HG03558 (cell line): ENCODE data around the gene SRD5A1.
A peak's percentile ranks its signal among the peaks of the same experiment; 100 is the strongest.

ENCODE experiments used
- ATAC-seq: cut with Tn5 transposase; IDR thresholded peaks from one replicate; pipeline ENCODE4 v1.9.1; 2021; ENCODE audit warnings: moderate number of reproducible peaks; ENCODE audit not compliant: unreplicated experiment; ENCODE audit errors: extremely low read depth

SRD5A1 gene, protein sequence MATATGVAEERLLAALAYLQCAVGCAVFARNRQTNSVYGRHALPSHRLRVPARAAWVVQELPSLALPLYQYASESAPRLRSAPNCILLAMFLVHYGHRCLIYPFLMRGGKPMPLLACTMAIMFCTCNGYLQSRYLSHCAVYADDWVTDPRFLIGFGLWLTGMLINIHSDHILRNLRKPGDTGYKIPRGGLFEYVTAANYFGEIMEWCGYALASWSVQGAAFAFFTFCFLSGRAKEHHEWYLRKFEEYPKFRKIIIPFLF

GRCh38 chr5:6632888-6633468, at the start of gene SRD5A1, which contains the start of gene NSUN2:
Gene SRD5A1, plus strand, starts transcription at chr5:6633440. Its CDS starts 137 bp downstream, at chr5:6633577.
Gene NSUN2, minus strand, starts transcription at chr5:6633044. Its CDS starts 65 bp downstream, at chr5:6632979.
- ATAC-seq: peak; percentile 74

DNA sequence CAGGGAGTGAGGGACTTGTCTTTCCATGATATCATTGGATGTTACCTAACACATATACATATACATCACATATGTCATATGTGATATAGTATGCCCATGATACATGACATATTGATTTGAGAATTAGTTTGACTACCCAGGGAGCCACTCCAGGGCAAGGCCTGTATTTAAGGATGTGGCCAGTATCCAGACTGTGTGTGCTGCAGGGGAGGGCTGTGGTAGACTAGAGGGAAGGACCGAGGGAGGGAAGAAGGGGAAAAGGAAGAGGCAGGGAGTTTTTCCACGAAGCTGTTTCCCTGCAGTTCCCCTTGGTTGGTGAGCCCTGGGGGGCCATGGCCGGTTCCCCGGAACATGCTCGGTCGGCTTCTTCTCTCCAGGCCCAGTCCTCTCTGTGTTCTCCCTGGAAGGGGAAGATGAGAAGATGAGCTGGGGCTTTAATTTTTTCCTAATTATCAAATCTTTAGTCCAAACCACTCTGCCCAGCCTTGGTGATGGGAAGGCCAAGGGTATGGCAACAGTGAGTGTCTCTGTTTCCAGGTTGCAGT, 49.1 kb upstream of the SRD5A1 start:
- ATAC-seq: no peak

DNA sequence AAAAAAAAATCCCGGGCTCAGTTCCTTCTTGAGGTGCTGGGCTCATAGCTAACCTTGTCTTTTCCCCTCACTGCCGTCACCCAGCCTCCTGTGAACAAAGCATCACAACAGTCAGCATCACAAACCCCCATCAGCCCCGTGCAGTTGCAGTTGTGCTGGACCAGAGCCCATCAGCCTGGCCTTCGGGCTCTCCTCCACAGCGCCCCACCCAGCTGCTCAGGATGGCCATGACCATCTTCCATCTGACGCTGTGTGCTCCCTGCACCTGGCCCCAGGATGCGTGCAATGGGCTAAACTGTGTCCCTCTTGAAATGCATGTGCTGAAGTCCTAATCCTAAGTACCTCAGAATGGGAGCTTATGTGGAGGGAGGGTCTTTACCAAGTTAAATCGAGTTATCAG, 48.5 kb upstream of the SRD5A1 start:
- ATAC-seq: no peak

- no peak for ATAC-seq
Measured at GRCh38 chr5:6585168-6585567, 48.1 kb upstream of the SRD5A1 start.

DNA sequence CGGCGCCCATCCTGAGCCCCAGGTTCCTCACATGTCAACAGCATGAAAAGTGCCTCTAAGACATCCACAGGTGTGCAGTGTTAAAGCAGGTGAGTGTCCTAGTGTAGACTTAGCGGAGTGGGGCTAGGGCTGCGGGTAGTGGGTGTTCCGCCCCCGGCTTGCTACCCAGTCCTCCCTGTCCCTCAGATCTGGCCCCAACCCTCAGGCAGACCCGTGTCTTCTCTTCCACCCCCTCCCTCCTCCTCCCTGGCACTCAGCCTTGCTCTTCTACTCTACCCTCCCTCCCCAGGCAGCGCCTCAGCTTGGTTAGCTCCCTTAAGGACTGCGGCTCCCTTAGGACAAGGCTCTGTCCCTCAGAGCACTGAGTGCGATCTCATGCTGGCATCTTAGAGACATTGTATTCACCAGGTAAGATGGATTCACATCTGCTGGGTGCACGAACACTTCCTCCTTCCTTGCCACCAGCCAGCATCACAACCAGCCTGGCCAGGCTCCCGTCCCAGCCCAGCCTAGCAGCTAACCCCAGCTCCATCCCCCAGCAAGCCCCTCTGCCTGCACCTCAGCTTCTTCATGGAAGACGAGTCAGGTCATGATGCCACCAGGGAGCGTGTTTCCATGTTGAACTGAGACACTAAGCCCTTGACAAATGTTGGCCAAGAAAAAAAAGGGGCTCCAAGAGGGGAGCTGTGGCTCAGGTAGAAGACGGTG, 47.1 kb upstream of the SRD5A1 start:
- ATAC-seq: no peak

DNA sequence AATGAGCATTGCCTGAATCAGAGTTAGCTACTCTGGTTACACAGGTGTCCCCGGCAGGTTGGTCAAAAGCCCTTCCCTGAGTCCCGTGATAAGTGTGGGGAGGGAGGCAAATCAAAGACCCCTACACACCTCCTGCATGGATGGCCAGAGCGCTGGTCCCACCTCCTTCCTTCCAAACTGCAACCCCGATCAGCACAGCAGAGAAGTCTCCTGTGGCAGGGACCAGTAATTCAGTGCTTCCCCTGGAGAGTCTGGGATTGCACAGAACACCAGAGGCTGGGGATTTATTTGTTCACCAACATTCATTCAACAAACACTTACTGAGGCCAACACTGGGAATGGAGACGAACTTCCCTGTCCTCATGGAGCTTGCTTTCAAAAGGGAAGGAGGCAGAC, 46.6 kb upstream of the SRD5A1 start:
- ATAC-seq: no peak

GRCh38 chr5:6587171-6587570, 46.1 kb upstream of the SRD5A1 start:
- no peak for ATAC-seq

GRCh38 chr5:6590581-6590980, 42.7 kb upstream of the SRD5A1 start:
- ATAC-seq: no peak

DNA sequence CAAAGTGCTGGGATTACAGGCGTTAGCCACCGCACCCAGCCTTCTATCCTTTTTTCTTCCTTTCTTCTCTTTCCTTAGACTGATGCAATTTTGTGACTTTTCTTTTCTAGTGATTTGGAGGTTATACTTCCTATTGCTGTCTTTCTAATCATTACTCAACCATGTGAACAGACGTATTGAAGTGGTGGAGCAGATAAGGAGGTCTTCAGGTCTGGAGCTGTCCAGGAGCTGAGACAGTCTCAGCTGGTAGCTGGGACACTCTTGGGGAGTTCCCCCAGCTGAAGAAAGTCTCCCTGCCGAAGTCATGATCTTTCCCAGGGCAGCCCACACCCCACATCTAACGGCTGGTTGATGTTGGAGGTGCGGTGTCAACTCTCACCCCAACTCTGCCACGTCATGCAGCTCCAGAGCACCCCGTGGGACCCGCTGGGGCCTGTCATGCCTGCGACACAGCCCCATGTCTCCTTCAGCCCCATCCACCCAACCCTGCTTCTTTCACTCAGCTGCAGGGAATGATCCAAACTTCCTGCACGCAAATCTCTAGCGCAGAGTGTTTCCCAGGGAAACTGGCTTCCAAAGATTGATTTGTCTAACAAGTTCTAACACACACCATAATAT, 41.5 kb upstream of the SRD5A1 start:
- no peak for ATAC-seq

DNA sequence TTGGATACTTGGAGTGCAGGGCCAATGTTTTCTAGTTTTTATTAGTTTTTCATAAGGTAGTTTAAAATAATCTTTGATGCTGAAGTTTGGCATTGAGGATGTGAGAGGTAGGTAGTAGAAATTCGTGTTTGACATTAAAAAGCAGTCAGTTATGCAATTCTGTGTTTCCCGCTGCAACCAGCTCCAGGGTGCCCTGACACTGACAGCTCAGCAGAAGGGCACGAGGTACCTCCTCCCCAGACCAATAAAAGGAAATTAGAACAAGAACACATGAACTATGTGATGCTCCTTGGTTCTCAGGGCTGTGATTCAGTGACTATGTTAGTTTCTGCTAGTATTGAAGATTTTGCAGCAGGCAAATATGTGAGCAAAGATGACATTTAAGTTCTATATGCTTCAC, 40.6 kb upstream of the SRD5A1 start:
- ATAC-seq: no peak

GRCh38 chr5:6593148-6594016, 39.9 kb upstream of the SRD5A1 start:
- ATAC-seq: no peak

DNA sequence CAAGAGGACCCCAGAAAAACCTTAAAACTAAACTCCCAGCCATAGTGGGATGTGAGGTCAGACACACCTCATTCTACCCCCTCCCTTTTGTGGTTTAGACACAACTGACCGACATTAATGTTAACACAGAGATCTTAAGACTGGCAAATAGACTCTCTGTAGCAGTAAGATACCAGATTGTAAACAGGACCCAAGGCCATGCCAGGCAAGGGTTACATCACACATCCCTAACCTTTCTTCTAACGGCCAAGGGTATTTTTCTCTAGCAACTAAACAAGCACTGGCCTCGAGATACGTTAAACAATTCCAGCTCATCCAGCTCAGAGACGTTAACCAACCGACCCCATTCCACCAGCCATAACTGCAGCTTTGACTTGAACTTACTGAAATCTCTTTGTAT, 39.2 kb upstream of the SRD5A1 start:
- ATAC-seq: no peak

- ATAC-seq: no peak
Measured at GRCh38 chr5:6595405-6595804, 37.8 kb upstream of the SRD5A1 start.

GRCh38 chr5:6596388-6596787, 36.9 kb upstream of the SRD5A1 start:
- ATAC-seq: no peak

GRCh38 chr5:6597557-6597956, 35.7 kb upstream of the SRD5A1 start:
- ATAC-seq: no peak

- no peak for ATAC-seq
Measured at GRCh38 chr5:6598351-6598900, 34.8 kb upstream of the SRD5A1 start.

GRCh38 chr5:6599739-6600138, 33.5 kb upstream of the SRD5A1 start:
- no peak for ATAC-seq

DNA sequence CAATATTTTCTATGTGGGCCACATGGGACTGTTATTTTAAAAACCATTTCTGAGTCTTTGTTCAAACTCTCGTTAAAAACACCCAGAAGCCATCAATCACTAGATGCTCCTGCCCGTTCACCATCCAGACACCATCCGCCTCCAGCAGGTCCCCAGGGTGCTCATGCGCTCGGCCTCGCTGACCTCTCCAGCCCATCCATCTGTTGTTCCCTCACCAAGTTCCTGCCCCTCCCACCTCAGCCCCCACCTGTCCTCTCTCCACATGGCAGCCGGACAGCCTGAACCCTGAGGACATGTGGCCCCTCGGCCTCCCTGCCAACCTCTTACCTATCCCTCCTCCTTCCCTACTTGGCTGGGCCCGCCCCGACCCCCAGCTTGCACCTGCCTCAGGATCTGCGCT, 32.0 kb upstream of the SRD5A1 start:
- no peak for ATAC-seq

GRCh38 chr5:6601816-6602215, 31.4 kb upstream of the SRD5A1 start:
- no peak for ATAC-seq

- no peak for ATAC-seq
Measured at GRCh38 chr5:6602441-6602840, 30.8 kb upstream of the SRD5A1 start.
